D341Med (cell line): ENCODE measurements around the gene NCBP3.
"Not testable (repeated sequence)": the region's sequence is repeated elsewhere in the genome, so short reads cannot be mapped to it uniquely, and the experiment has no call there.

ENCODE experiments used
- DNase-seq: peaks from one replicate; pipeline ENCODE4 v3.0.0; 2012; ENCODE audit warnings: low spot score

NCBP3 gene

DNA sequence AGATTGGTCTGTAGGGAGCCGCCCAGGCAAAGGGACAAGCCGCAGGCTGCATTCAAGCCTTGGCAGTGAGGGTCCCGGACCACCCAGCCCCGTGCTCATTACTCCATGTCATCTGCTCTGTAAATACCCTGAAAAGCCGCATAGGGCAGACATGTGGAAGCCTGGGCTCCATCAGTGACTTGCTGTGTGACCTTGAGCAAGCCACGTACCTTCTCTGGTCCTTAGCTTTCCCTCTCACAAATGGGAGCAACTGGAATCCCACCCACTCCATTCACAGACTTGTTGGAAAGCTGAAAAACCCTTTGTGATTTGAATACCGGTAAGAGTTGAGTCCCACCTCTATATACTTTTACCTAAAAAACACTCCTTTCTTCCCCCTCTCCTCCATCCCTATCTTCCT is 34.9 kb upstream of the NCBP3 start:
- no peak for DNase-seq

DNA sequence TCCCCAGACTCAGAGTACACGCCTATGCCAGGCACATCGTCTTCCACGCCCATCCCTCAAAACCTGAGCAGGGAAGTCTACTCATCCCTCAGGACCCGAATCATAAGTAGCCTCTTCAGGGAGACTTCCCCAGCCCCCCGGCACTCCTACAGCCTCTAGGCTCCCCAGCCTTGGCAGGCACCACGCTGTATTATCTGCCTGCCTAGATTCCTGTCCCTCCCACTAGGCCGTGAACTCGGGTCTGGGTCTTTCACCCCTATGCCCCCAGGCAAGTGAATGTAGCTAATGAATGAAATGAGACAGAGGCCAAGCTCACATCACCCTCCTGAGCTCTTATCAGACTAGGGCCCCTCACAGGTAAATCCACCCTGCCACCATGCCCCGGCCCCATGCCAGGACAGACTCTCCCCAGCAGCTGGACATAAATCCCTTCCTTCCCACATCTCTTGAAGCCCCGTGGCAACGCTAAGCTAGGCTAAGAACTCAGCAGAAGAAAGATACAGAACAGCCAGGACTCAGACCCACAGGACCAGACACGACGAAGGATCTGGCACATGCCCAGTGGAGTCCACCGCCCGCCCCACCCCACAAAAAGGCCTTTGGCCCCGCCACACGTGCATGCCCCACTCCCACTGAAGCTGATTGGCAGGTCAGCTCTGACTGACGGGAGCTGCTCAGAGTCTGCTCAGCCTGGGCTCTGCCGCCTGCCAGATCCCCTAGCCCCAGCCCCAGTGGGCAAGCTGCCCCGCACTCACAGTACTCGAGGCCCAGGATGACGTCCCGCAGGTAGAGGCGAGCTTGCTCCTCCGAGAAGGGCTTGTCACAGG is 33.8 kb upstream of the NCBP3 start:
- peak; percentile 49 for DNase-seq

DNA sequence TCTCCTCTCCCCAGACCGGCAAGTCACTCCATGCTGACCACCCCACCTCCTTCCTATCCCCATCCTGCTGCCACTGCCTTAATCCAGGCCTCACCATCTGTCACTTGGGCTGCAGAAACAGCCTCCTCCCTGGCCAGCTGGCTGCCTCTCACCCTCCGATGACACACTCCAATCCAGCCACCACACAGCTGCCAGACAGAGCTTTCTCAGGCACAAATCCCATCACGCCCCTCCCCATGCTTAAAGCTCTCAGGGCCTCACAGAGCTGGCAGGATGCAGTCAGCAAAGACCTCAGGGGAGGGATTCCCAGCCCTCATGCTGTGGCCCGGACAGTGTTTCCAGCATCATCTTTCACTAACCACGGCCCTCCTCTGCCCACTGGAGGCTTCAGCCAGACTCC is 33.1 kb upstream of the NCBP3 start:
- DNase-seq = peak; percentile 82

- DNase-seq = no peak
Observed at GRCh38 chr17:3877220-3877619, 31.2 kb upstream of the NCBP3 start.

GRCh38 chr17:3875317-3875716 is 29.3 kb upstream of the NCBP3 start:
- DNase-seq = no peak

GRCh38 chr17:3873862-3874261 is 27.8 kb upstream of the NCBP3 start:
- DNase-seq = no peak

GRCh38 chr17:3870871-3871306 is 24.8 kb upstream of the NCBP3 start:
- no peak for DNase-seq

DNA sequence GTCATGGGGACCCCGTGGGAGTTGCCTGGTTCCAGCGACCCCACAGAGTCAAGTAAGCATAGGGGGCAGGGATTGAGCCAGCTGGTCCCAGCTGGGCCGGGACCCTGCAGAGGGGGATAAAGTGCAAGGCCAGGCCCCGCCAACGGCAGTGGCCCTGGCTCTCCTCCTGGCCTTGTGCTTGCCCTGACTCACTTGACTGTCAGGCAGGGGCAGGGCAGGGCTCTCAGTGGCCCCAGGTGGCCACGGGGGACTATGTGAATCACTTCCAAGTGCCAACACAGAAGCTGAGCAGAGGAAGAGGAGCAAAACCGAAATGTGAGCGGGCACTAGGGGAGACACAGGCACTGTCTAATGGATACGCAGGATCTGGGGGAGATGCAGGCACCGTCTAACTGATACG is 21.6 kb upstream of the NCBP3 start:
- DNase-seq = no peak

DNA sequence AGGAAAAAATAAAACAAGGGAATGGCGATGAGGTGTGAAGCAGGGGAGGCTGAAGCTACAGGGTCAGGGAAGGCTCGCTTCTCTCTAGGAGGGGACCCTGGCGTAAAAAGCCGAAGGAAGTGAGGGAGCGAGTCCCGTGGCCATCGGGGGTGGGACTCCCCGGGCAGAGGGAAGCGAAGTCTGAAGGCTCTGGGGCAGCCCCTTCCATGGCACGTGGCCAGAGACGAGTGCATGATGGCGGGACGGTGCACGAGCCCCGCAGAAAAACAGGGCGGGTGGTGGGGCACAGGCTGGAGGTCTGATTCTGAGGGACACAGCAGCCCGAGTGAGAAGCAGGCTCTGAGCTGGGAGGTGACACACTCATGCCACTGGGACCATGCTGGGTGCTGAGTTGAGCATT is 21.1 kb upstream of the NCBP3 start:
- no peak for DNase-seq

GRCh38 chr17:3866276-3866675 is 20.2 kb upstream of the NCBP3 start:
- DNase-seq = no peak

DNA sequence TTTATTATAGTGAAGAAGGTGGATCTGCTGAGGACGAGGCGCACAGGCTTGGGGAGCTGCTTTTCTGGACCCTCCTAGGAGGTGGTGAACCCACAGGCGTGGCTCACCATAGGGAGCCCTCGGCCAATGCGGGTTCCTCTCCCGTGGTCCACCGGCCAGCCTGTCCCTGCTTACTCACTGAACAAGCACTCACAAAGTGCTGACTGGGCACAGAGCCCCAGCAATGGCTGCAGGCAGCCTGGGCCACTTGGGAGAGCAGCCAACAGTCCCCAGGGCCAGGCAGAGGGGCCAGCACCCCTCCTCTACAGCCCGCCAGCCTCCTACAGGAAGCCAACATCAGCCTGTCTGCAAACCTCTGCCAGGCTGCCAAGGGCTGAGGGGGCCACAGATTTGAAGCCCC is 19.1 kb upstream of the NCBP3 start:
- DNase-seq = no peak

GRCh38 chr17:3864534-3864933 is 18.5 kb upstream of the NCBP3 start:
- no peak for DNase-seq

DNA sequence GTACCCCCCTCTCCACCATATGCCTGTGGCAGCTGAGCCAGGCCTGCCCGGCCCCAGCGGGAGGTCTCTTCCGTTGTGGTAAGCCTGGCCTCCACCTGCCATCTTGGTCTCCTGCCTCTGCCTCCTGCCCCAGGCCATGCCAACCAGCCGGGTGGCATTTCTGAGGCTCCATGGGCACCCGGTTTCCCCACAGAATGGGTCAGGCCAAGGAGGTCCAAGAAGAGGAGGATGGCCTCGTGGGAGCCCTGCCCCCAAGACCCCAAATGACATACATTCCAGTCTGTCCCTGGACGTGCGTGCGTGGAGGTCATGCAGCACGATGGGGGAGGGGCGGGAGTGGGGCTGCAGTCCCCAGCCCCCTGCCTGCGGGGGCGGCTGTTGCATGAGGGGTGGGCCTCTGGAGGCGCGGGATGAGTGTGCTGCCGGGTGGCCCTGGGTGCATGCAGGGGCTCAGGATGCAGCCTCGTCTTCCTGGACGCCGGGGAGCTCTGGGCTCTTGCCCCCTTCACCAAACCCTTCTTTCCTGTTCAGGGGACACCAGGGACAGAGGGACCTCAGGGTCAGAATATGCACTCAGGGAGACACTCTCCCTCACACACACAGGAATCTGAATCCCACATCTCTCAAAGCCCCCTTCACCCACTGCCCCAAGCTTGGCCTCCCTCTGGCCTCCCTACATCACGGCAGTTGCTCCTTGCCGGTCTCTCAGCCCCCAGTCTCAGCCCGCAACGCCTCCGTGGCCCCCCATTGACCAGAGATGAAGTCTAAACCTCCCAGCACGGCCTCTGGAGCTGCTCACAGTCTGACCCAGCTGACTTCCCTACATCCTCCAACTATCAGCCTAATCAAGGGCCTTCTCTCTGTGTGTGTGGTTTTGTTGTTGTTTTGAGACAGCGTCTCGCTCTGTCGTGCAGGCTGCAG is 16.0 kb upstream of the NCBP3 start:
- DNase-seq = no peak

DNA sequence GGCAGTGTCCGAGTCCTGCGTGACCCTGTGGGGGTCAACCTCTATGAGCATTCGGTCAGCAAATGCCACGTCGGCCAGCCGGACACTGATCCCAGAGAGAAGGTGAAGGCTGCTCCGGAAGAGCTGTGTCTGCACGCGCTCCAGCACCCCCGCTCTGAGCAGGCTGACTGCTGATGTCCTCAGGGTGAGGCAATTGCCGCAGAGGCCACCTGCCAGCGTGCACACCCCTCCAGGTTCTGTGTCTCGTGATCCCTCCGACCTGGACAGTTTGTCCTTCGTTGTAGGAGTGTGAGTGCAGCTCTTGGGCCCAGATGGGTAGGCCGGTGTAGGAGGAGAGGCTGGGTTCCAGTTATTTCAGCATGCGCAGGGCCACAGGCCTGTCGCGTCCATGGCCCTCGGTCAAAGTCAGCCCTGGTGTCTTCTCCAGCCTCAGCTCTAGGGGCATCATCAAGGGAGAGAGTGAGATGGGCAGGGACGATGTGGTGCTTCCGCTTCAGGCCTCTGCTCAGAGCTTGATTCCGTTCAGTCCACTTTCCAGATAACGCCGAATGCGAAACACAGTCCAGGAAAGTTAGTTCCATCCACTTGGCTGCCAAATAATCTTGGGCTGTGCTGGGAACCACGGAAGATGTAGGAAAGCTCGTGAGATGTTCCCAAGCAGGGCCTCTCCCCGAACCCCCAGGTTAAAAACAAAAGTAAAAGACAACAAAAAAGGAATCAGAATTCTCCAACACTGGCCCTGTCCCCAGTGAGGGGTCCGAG is 15.1 kb upstream of the NCBP3 start:
- DNase-seq = no peak

DNA sequence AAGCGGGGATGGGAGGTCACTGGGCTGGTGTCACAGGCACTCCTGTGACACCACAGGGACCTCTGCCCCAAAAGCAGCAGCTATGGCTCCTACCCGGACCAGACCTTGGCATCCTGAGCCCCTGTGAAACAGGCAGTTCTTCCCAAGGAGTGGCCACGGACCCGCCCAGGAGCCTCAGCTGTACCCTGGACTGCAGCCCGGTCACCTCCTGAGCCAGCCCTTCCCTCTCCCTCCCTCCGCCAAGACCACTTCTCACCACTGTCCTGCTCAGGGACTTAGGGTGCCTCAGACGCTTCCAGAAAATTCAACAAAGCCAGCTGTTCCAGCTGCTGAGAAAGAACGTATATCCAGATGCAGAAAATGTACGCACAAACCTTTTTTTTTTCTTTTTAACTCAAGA is 13.9 kb upstream of the NCBP3 start:
- no peak for DNase-seq

DNA sequence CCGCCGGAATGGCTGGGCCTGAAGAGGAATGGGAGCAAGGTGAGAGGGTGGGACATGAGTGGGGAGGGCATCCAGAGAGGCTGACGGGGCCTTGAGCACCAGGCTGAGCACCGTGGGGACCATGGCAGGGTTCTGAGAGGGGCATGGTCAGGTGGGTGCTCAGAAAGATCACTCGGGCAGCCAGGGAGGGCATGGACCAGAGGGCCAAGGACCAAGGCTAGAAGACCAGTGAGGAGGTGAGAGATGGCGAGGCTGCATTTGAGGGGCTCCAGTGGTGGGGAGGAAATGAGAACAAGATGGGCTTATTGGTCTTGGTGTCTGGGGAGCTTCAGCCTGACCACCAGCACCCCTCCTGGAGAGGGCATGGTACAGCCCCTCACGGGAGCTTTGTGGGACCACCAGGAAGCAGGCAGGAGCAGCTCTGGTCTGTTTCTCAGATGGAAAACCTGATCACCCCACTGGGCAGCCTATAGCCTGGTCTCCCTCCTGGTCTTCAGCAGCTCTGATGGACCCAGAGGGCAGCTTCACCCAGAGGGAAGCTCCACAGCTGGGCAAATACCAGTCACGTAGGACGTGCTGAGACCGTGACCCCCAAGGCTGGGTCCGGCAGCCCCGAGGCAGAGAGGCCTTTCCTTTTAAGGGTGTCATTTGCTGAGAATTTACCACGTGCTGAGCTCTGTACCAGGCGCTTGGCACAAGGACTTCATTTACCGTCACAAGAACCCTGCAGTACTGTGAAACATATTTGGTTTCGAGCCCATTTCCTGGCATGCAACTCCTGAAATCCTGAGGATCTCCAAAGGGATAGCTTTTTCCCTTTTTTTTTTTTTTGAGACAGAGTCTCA is 11.4 kb upstream of the NCBP3 start:
- DNase-seq = no peak

GRCh38 chr17:3854204-3854603 is 8.2 kb upstream of the NCBP3 start:
- DNase-seq = not testable (repeated sequence)

GRCh38 chr17:3852561-3852960 is 6.5 kb upstream of the NCBP3 start:
- no peak for DNase-seq

DNA sequence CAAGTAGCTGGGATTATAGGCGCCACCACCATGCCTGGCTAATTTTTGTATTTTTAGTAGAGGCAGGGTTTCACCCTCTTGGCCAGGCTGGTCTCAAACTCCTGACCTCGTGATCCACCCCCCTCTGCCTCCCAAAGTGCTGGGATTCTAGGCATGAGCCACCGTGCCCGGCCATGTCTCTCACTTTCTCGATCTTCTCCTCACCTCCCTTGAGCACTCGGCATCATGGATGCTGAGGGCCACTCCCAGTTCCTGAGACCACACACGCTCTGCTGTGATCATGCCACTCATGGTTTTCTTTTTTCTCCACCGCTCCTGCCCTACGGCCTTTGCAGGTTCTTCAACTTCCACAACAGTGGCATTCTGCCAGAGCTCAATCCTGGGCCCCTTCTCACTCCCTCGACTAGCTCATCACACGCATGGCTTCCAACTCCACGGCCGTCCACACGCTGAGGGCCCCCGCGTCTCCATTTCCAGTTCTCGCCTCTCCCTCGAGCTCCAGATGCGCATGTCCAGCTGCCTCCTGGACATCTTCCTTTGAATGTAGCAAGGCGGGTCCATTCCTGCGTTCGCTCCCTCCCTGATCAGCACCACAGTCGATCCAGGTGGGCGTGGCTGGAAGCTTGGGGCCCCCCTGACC is 5.5 kb upstream of the NCBP3 start:
- DNase-seq = no peak

DNA sequence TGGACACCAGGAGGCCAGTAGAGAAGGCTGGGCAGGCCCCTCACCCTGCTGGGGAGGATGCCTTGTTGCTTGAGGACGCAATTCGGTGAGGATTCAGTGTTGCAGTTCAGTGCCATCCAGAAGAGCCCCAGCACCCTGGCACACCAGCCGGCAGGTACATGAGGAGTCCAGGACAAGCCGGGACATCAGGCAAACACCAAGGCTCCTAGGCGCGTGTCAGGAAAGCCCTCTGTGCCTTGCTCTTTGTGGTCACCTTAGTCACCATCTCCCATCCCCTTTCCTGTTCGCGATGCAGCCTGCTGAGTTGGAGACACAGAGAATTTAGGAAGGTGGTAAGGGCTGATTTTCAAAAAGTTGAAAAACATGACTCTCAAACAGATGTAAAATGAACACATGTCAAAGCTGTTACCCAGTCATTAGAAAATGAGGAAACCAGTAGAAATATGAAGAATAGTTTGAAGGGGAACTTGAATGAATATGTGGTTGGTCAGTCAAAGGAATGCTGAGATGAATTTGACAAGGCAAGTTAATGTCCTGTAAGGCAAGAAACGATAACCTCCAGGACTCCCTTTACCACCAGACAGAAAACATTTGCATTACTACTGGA is 2.3 kb upstream of the NCBP3 start:
- DNase-seq = no peak
